Erythroblast (primary cell): ENCODE measurements around the gene MGAT5.
A peak's percentile ranks its signal among the peaks of the same experiment; 100 is the strongest.

Experiments used
- DNase-seq, 2 experiments: peaks; one replicate each; lab custom pipeline; 2025; lab: John Stamatoyannopoulos, UW
- GATA1 ChIP-seq: IDR thresholded peaks from 2 replicates; pipeline ENCODE4 v1.6.1; 2011; ENCODE audit warnings: low read depth, mild to moderate bottlenecking, control low read depth, low read length, moderate library complexity
- POLR2A ChIP-seq: IDR thresholded peaks from 2 replicates; pipeline ENCODE4 v1.6.1; 2011; ENCODE audit warnings: mild to moderate bottlenecking, low read length

Gene MGAT5

GRCh38 chr2:134224005-134224404, 29.9 kb upstream of the MGAT5 start:
- no peak for DNase-seq
- no peak for TF ChIP-seq GATA1
- TF ChIP-seq POLR2A: no peak

GRCh38 chr2:134225173-134225572, 28.7 kb upstream of the MGAT5 start:
- TF ChIP-seq GATA1 (no peak), POLR2A (no peak)
- no peak for DNase-seq

DNA sequence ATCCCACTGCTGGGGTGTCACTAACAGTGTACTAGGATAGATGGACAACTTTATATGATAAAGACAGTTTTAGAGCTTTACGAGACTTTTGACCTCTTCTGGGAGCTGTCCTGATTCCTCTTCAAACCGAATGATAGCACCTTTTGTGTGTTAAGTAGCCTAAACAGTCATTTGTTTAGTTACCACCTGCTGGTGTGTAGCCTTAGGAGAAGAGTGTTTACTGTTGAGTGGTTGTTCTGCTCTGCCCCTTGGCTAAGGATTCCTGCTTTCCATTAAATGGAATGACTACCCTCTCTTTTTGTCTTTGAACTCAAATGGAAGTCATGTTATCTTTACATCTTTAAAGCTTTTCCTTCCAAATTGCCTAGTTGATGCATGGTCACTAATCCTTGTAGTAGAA, 28.0 kb upstream of the MGAT5 start:
- no peak for TF ChIP-seq GATA1
- TF ChIP-seq POLR2A: no peak

GRCh38 chr2:134226601-134227000, 27.3 kb upstream of the MGAT5 start:
- TF ChIP-seq POLR2A (no peak), GATA1 (no peak)
- DNase-seq: no peak

More for the DNA sequence above, 28.0 kb upstream of the MGAT5 start:
- DNase-seq: no peak

- TF ChIP-seq POLR2A (no peak), GATA1 (no peak)
- no peak for DNase-seq
These were observed 26.2 kb upstream of the MGAT5 start for GRCh38 chr2:134227666-134228065.

- peak; percentile 14 to 26 for DNase-seq
- TF ChIP-seq GATA1 (no peak), POLR2A (no peak)
These were observed 25.4 kb upstream of the MGAT5 start for GRCh38 chr2:134228493-134228903.

DNA sequence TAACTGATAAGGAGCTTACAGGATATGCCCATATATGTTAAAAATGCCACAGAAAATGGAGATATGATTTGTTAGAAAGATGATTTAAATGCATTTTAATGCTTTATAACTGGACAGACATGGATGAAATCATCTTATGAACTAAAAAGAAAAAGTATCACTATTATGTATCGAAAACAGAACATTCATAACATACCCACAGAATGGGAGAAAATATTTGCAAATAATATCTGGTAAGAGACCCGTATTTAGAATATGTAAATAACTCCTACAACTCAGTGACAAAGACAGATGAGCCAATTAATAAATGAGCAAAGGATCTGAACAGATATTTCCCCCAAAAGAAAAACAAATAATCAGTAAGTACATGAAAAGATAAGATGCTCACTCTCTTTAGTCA, 24.3 kb upstream of the MGAT5 start:
- TF ChIP-seq POLR2A: no peak
- no peak for TF ChIP-seq GATA1
- DNase-seq: no peak

GRCh38 chr2:134230885-134231284, 23.0 kb upstream of the MGAT5 start:
- TF ChIP-seq GATA1 (no peak), POLR2A (no peak)
- no peak for DNase-seq

- no peak for DNase-seq
- TF ChIP-seq GATA1 (no peak), POLR2A (no peak)
These were observed 22.4 kb upstream of the MGAT5 start for GRCh38 chr2:134231301-134231964.

- TF ChIP-seq GATA1 (no peak), POLR2A (no peak)
- no peak for DNase-seq
These were observed 21.9 kb upstream of the MGAT5 start for GRCh38 chr2:134231965-134232340.

- TF ChIP-seq POLR2A (no peak), GATA1 (no peak)
- DNase-seq: no peak
These were observed 21.4 kb upstream of the MGAT5 start for GRCh38 chr2:134232461-134232860.

DNA sequence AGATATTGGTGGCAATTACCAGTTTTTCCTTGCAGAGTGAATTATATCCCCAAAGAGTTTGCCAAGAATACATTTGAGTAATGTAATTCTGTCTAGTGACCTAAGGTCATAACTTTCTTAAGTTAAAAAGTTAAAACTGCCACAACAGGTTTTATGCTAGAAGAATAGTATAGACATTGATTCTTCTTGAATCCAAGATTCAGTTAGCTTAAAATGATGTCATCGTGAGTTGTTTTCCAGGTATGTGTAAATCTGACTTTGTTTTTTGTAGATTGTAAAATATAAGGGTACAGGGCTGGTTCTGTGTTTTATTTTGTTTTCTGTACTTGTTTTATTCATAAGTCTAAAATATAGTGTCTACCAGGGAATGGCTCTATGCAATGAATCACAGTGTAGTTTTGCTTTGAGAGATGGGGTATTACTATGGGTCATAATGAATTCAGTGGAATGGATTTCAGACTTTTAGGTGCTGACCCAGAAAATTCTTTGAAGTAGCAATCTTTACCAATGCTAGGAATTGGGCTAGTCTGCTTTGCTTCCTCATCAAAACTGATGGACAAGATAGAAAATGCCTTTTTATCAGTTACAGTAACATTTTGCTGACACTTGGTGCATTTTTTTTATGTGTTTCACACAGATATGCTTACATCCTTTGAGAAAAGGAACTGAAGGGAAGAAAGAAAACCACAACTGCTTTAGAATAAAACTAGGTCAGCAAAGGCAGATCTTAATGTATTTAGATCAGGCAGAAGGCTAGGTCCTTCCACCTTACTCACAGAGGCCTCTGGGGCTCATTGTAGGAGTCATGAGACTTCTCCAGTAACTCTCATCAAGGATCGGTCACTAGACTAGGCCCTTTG, 20.8 kb upstream of the MGAT5 start:
- DNase-seq: no peak
- TF ChIP-seq POLR2A (no peak), GATA1 (no peak)

- no peak for DNase-seq
- TF ChIP-seq GATA1: no peak
- TF ChIP-seq POLR2A: no peak
These were observed 20.1 kb upstream of the MGAT5 start for GRCh38 chr2:134233728-134234136.

- TF ChIP-seq POLR2A (no peak), GATA1 (no peak)
These were observed 19.3 kb upstream of the MGAT5 start for GRCh38 chr2:134234535-134234934.

More at GRCh38 chr2:134234535-134234934, 19.3 kb upstream of the MGAT5 start:
- DNase-seq: no peak
